Stimulated activated CD8-positive, alpha-beta memory T cell treated with anti-CD3 and anti-CD28 coated beads, Interleukin-2, amount 100 ng/mL, for 48 hours (primary cell): ENCODE measurements around the gene ARHGEF7.

Experiments
- DNase-seq, 2 donors: peaks; one replicate each; pipeline ENCODE4 v3.0.0-alpha.2; 2020; ENCODE audit warnings: low read depth in 2 of 2

ARHGEF7 gene

DNA sequence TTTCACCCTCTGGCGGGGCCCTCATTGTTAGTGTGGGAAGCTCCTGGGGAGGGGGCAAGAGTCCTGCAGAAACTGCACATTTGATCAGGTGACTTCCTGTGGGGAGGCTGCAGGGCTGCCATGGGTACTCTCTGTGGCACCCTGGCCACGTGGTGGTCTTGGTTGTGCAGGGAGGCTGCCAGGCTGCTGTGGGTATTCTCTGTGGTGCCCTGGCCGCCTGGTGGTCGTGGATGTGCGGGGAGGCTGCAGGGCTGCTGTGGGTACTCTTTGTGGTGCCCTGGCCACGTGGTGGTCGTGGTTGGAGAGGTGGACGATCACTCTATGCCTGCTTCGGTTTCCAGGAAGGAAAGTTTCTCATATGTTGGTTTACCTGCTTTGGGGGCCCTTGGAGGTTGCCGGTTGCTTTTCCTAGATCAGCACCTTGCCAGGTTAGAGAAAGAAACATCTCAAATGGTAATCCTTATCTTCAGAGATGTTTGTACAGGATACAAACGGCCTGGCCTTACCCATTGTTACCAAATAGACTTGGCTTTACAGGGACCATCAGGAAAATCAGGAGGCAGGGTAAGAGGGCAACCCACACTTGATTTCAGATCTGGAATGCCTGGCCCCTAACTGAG, 228.2 kb downstream of the ARHGEF7 start:
- DNase-seq, result no peak

DNA sequence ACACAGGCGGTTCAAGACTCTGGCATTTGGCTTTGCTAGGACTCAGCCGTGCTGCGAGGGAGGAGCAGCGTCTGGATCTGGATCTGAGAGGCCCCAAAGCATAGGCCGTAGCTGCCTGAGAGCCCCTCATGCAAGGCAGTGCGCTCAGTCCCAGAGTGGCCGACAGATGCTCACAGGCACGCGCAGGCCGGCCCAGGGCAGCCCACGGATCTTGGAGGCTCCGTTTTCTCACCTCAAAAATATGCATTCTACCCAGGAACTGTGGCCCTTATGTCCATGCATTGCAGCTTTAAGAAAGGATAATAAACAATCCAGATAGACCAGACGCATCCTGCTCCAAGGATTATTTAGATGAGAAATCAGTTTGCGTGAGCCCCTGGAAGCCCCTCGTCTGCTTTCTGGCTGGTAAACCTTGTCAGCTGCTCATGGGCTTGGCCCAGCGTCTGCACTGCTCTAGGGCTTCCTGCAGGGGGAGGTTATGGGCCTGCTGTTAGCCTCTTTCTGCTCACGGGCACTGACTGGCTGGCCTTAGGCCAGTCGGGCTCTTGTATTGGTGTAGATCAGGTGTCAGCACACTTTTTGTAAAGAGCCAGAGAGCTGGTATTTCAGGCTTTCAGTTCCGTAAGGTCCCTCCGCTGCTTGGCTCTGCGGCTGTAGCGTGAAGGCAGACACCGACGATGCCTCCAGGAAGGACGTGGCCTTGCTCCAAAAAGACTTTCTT, 229.5 kb downstream of the ARHGEF7 start:
- DNase-seq, result no peak

DNA sequence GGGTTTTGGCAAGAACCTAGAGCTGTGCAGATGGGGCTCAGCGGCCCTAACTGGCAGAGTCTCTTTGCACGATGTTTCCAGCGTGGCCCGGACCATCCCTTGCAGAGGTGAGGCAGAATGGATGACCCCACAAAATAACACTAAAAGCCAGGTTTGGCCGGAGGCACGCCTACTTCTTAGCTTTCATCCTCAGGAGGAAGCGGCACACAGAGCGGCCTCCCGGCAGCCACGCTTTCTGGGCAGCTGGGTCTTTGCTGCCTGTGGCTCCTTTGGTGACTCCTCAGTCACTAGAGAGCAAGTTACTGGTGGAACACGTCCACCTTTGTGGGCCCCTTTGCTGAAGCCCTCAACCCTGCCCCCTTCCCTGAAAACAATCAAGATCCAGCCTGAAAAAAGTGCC, 230.6 kb downstream of the ARHGEF7 start:
- DNase-seq, result no peak

DNA sequence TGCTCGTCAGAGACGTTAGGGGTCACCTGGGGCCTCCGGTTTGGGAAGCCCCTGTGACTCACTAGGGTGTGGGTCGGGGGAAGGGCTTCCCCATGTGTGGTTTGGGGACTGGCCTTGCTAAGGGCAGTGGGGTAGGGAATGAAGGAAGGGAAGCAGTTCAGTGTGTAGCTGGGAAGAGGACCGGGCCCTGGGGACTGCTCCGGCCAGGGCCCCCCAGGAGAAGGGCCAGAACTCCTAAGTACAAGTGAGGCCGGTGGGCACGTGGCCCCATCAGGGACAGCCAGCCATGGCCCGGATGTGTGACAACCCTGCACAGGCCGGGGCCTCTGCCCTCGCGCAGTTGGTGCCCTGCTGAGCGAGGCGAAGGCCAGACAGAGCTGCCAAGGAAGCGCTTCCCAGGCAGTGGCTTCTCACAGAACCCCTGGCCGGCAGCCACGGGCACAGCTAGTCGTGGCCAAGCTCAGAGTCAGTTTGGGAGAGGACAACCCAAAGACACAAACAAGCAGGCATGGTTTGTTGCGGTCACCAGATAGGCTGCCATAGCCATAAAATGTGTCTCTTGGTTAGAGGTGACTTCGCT, 231.1 kb downstream of the ARHGEF7 start:
- no peak for DNase-seq

DNA sequence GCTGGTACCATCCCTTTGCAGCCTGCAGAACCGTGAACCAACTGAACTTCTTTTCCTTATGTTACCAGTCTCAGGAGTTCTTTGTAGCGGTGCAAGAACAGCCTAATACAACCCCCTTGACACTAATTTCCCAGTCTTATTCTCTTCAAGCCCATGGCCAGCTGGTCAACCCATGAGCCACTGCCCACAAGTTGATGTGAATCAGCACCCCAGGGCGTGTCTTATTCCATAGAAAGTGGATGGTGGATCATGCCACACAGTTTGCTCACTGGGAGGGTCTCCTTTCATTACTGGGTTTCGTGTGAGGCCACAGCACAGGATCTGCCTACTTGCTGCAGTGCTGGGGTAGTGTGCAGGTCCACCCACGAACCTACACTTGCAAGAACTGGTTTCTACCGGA, 232.3 kb downstream of the ARHGEF7 start:
- DNase-seq, result no peak

DNA sequence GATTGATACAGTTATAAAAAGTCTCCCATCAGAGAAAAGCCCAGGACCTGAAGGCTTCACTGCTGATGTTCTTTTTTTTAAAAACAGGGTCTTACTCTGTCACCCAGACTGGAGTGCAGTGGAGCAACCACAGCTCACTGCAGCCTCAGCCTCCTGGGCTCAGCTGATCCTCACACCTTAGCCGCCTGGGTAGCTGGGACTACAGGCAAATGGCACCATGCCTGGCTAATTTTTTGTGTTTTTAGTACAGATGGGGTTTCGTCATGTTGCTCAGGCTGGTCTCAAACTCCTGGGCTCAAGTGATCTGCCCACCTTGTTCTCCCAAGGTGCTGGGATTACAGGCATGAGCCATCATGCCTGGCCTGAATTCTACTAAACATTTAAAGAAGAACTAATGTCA, 238.4 kb downstream of the ARHGEF7 start:
- DNase-seq, result no peak

DNA sequence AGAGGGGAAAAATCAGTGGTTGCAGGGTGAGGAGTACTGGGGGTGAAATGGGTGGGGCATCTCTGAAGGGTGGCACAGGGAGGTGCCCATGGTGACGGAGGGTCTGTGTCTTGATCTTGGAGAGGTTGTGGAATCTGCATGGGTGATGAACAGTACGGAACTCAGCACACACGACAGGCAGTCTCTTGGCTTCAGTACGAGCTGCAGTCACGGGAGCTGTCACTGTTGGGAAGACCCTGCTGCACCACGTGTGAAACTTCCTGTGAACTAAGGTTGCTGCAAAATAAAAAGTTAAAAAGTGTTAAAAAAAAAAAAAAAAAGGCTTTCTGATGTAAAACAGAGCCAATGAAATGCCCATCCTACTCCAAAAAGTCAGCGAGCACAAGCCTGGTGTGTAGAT, 239.7 kb downstream of the ARHGEF7 start:
- DNase-seq, result no peak
